ENCODE data around the gene GPD2. TPM values are rescaled to one million over a fixed set of nuclear protein-coding genes. Genes with fewer than 3 reads are reported as not detected.

The GPD2 gene
- total RNA-seq, 4 donors from 2014 or later = 78.0 to 127 (median 105) TPM

DNA sequence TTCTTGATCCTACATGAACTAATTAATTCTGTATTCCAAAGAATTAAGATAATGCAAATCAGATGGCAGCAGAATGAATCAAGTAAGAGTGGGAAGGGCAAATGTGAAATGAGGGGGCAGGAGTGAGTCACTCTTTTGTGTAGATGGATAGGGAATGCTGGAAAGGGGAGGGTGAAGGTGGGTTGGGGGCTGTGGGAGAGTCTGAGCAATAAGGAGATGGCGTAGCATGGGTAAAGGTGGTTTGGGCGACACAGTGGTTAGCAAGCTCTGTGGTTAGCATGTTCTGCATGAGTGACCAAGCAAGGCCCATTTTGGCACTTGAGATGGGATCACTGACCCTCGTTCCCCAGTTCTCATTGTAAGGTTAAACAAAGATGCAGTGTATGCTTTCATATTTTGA, 20.4 kb downstream of the GPD2 start:
- Histone ChIP-seq H3K27me3 (no peaks in the 10 kb centered on the region), H3K27ac (peak overlapping the region in 2 of 3 donors; percentile 20 to 25), H3K4me3 (replicated peaks in 1 of 3) (no peak overlapping the region), H3K9me3 (no peaks in the 10 kb centered on the region), H3K36me3 (no peaks in the 10 kb centered on the region), H3K4me1 (peaks cover 28 to 43% of the 10 kb centered on the region in 2 donors)
- 55 to 58% methylated on average over 3 of the region's 3 CpGs for WGBS, 2 donors
- peak; percentile 36 to 48 for DNase-seq
- TF ChIP-seq POLR2A (IDR thresholded peaks at IDR 0.05) = no peak
- TF ChIP-seq, protein P1, sequence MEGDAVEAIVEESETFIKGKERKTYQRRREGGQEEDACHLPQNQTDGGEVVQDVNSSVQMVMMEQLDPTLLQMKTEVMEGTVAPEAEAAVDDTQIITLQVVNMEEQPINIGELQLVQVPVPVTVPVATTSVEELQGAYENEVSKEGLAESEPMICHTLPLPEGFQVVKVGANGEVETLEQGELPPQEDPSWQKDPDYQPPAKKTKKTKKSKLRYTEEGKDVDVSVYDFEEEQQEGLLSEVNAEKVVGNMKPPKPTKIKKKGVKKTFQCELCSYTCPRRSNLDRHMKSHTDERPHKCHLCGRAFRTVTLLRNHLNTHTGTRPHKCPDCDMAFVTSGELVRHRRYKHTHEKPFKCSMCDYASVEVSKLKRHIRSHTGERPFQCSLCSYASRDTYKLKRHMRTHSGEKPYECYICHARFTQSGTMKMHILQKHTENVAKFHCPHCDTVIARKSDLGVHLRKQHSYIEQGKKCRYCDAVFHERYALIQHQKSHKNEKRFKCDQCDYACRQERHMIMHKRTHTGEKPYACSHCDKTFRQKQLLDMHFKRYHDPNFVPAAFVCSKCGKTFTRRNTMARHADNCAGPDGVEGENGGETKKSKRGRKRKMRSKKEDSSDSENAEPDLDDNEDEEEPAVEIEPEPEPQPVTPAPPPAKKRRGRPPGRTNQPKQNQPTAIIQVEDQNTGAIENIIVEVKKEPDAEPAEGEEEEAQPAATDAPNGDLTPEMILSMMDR (IDR thresholded peaks at IDR 0.05) = no peak
- intact Hi-C loops (cut with DNase I) = no loop called here

- H3K27me3 ChIP-seq = no peaks in the 10 kb centered on the region
- peak overlapping the region; percentile 25 to 56 (median 36) for H3K27ac ChIP-seq
- peaks cover 28 to 39% of the 10 kb centered on the region in 2 donors for H3K4me1 ChIP-seq
- no peak overlapping the region for H3K4me3 ChIP-seq (replicated peaks in 1 of 3)
- H3K9me3 ChIP-seq = no peaks in the 10 kb centered on the region
- no peaks in the 10 kb centered on the region for H3K36me3 ChIP-seq
- TF ChIP-seq POLR2A (IDR thresholded peaks at IDR 0.05) = no peak
- TF ChIP-seq, protein P1 (IDR thresholded peaks at IDR 0.05) = no peak
- DNase-seq = no peak
- 71 to 75% methylated on average over 8 of the region's 8 CpGs for WGBS, 2 donors
- intact Hi-C loops (cut with DNase I) = no loop called here
Observed at GRCh38 chr2:156457523-156458517, 21.6 kb downstream of the GPD2 start.

GRCh38 chr2:156459720-156460119, 23.5 kb downstream of the GPD2 start:
- intact Hi-C loops (cut with DNase I) = no loop called here
- Histone ChIP-seq H3K27me3 (no peaks in the 10 kb centered on the region), H3K9me3 (no peaks in the 10 kb centered on the region), H3K4me3 (replicated peaks in 1 of 3) (no peak overlapping the region), H3K4me1 (peaks cover 41 to 46% of the 10 kb centered on the region in 2 donors), H3K27ac (peak overlapping the region; percentile 50 to 74 (median 54)), H3K36me3 (no peaks in the 10 kb centered on the region)
- DNase-seq = peak; percentile 65 to 69
- TF ChIP-seq POLR2A (IDR thresholded peaks at IDR 0.05) = no peak
- TF ChIP-seq, protein P1 (IDR thresholded peaks at IDR 0.05) = no peak
- WGBS, 2 donors = 44 to 47% methylated on average over 4 of the region's 4 CpGs

DNA sequence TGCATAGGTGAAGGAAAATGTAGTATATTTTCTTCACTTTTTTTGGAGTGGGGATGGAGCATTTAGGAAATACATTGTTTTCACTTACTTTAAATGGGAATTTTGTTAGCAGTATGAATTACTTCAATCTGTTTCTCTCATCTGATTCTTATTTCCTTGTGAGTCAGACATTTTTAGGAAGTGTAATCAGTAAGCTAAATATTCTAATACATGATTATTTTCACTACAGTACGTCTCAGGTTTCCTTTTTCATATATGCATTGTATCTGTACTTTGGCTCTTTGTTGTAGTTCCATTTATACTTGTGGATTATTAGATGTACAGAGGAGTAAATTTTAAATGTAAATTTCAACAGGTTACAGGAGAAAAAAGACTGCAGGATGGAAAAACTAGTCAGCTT, 27.9 kb downstream of the GPD2 start:
- Histone ChIP-seq H3K36me3 (no peaks in the 10 kb centered on the region), H3K4me3 (replicated peaks in 1 of 3) (no peak overlapping the region), H3K27me3 (no peaks in the 10 kb centered on the region), H3K9me3 (no peaks in the 10 kb centered on the region), H3K27ac (peak overlapping the region; percentile 4 to 78 (median 75)), H3K4me1 (peaks cover 56 to 62% of the 10 kb centered on the region in 2 donors)
- no peak for DNase-seq
- TF ChIP-seq, protein P1 (IDR thresholded peaks at IDR 0.05) = no peak
- TF ChIP-seq POLR2A (IDR thresholded peaks at IDR 0.05) = no peak
- intact Hi-C loops (cut with DNase I) = no loop called here
- WGBS, 2 donors = 78 to 79% methylated on average over 1 of the region's 1 CpG

- TF ChIP-seq, protein P1 (IDR thresholded peaks at IDR 0.05) = no peak
- no peak for TF ChIP-seq POLR2A (IDR thresholded peaks at IDR 0.05)
- H3K9me3 ChIP-seq = no peaks in the 10 kb centered on the region
- intact Hi-C loops (cut with DNase I) = no loop called here
- no peak overlapping the region for H3K4me3 ChIP-seq (replicated peaks in 1 of 3)
- peaks cover 51 to 53% of the 10 kb centered on the region in 2 donors for H3K4me1 ChIP-seq
- peak overlapping the region; percentile 75 to 78 (median 78) for H3K27ac ChIP-seq
- no peaks in the 10 kb centered on the region for H3K36me3 ChIP-seq
- no peaks in the 10 kb centered on the region for H3K27me3 ChIP-seq
- WGBS, 2 donors = 37 to 40% methylated on average over 2 of the region's 2 CpGs
- no peak for DNase-seq
Observed at GRCh38 chr2:156465573-156465972, 29.4 kb downstream of the GPD2 start.
